Measurements from ENCODE around the gene DDX52. TPM values are rescaled to one million over a fixed set of nuclear protein-coding genes. Genes with fewer than 3 reads are reported as not detected.

The DDX52 gene
- total RNA-seq, 8 experiments from 2014 or later, result 12.9 to 35.0 (median 24.8) TPM

GRCh38 chr17:37605813-37606505, 37.3 kb downstream of the DDX52 start:
- in situ Hi-C loops (cut with MboI; ENCODE audit: low pct_unique_long_range_greater_than_20kb in 2 of 9, low sequenced_read_pairs in 9 of 9, unreplicated experiment in 9 of 9), result loop anchor here in 1 of 9 experiments (25.0 kb wide), 1 partner anchor 94 kb away; no protein-coding TSS in a partner anchor
- Histone ChIP-seq H3K4me3 (no peak overlapping the region), H3K27ac (no peak overlapping the region), H3K4me1 (replicated peaks in 1 of 2) (peaks cover 3 to 6% of the 10 kb centered on the region in 2 donors)
- no peak for ATAC-seq (replicated peaks in 6 of 8)
- WGBS, 10 experiments, result 74 to 100% (median 95%) methylated on average over 1 to 7 of the region's 7 CpGs

- in situ Hi-C loops (cut with MboI; ENCODE audit: low pct_unique_long_range_greater_than_20kb in 2 of 9, low sequenced_read_pairs in 9 of 9, unreplicated experiment in 9 of 9), result loop anchor here in 1 of 9 experiments (25.0 kb wide), 1 partner anchor 93 kb away; no protein-coding TSS in a partner anchor
- WGBS, 10 experiments, result 0 to 100% (median 90%) methylated on average over 1 to 4 of the region's 4 CpGs
- no peak overlapping the region for H3K4me3 ChIP-seq
Observed at GRCh38 chr17:37605081-37605480, 38.2 kb downstream of the DDX52 start.

GRCh38 chr17:37604556-37604955, 38.7 kb downstream of the DDX52 start:
- no peak overlapping the region for H3K27ac ChIP-seq
- peaks cover 0 to 3% of the 10 kb centered on the region in 2 donors for H3K4me1 ChIP-seq (replicated peaks in 1 of 2)
- H3K4me3 ChIP-seq, result no peak overlapping the region
- in situ Hi-C loops (cut with MboI; ENCODE audit: low pct_unique_long_range_greater_than_20kb in 2 of 9, low sequenced_read_pairs in 9 of 9, unreplicated experiment in 9 of 9), result loop anchor here in 1 of 9 experiments (25.0 kb wide), 1 partner anchor 92 kb away; no protein-coding TSS in a partner anchor
- 71 to 100% (median 86%) methylated on average over 2 to 6 of the region's 6 CpGs; no CpG with 5 or more reads in 1 of the 10 experiments for WGBS, 10 experiments
- ATAC-seq (replicated peaks in 6 of 8), result no peak

More at GRCh38 chr17:37605081-37605480, 38.2 kb downstream of the DDX52 start:
- H3K27ac ChIP-seq, result no peak overlapping the region
- peak in 1 of 8 experiments; percentile 3 for ATAC-seq (replicated peaks in 6 of 8)
- peaks cover 0 to 6% of the 10 kb centered on the region in 2 donors for H3K4me1 ChIP-seq (replicated peaks in 1 of 2)

GRCh38 chr17:37598145-37598544, 45.1 kb downstream of the DDX52 start:
- 56 to 100% (median 100%) methylated on average over 1 to 2 of the region's 2 CpGs for WGBS, 10 experiments
- in situ Hi-C loops (cut with MboI; ENCODE audit: low pct_unique_long_range_greater_than_20kb in 2 of 9, low sequenced_read_pairs in 9 of 9, unreplicated experiment in 9 of 9), result no loop called here
- Histone ChIP-seq H3K4me3 (no peak overlapping the region), H3K27ac (no peak overlapping the region), H3K4me1 (replicated peaks in 1 of 2) (no peaks in the 10 kb centered on the region)
- ATAC-seq (replicated peaks in 6 of 8), result no peak

GRCh38 chr17:37592291-37592690, 51.0 kb downstream of the DDX52 start:
- in situ Hi-C loops (cut with MboI; ENCODE audit: low pct_unique_long_range_greater_than_20kb in 2 of 9, low sequenced_read_pairs in 9 of 9, unreplicated experiment in 9 of 9), result no loop called here
- H3K27ac ChIP-seq, result no peak overlapping the region

GRCh38 chr17:37585066-37585465, 58.2 kb downstream of the DDX52 start:
- in situ Hi-C loops (cut with MboI; ENCODE audit: low pct_unique_long_range_greater_than_20kb in 2 of 9, low sequenced_read_pairs in 9 of 9, unreplicated experiment in 9 of 9), result no loop called here
- no peak for ATAC-seq (replicated peaks in 6 of 8)
- Histone ChIP-seq H3K4me1 (replicated peaks in 1 of 2) (no peaks in the 10 kb centered on the region), H3K4me3 (no peak overlapping the region), H3K27ac (no peak overlapping the region)
- WGBS, 10 experiments, result 67 to 100% (median 88%) methylated on average over 1 to 3 of the region's 3 CpGs; no CpG with 5 or more reads in 2 of the 10 experiments

More at GRCh38 chr17:37592291-37592690, 51.0 kb downstream of the DDX52 start:
- WGBS, 10 experiments, result 61 to 98% (median 93%) methylated on average over 4 to 6 of the region's 6 CpGs
- no peak for ATAC-seq (replicated peaks in 6 of 8)
- no peak overlapping the region for H3K4me3 ChIP-seq
- no peaks in the 10 kb centered on the region for H3K4me1 ChIP-seq (replicated peaks in 1 of 2)

- WGBS, 10 experiments, result 75 to 100% (median 94%) methylated on average over 1 to 3 of the region's 3 CpGs
- no peak for ATAC-seq (replicated peaks in 6 of 8)
- Histone ChIP-seq H3K4me1 (replicated peaks in 1 of 2) (no peaks in the 10 kb centered on the region), H3K27ac (no peak overlapping the region), H3K4me3 (no peak overlapping the region)
- in situ Hi-C loops (cut with MboI; ENCODE audit: low pct_unique_long_range_greater_than_20kb in 2 of 9, low sequenced_read_pairs in 9 of 9, unreplicated experiment in 9 of 9), result no loop called here
Observed at GRCh38 chr17:37576281-37576680, 67.0 kb downstream of the DDX52 start.

GRCh38 chr17:37574427-37574826, 68.8 kb downstream of the DDX52 start:
- in situ Hi-C loops (cut with MboI; ENCODE audit: low pct_unique_long_range_greater_than_20kb in 2 of 9, low sequenced_read_pairs in 9 of 9, unreplicated experiment in 9 of 9), result no loop called here
- WGBS, 10 experiments, result 91 to 100% (median 95%) methylated on average over 1 to 2 of the region's 2 CpGs; no CpG with 5 or more reads in 1 of the 10 experiments

GRCh38 chr17:37571674-37572073, 71.6 kb downstream of the DDX52 start:
- 81 to 100% (median 95%) methylated on average over 2 to 3 of the region's 3 CpGs; no CpG with 5 or more reads in 1 of the 10 experiments for WGBS, 10 experiments
- no peak for ATAC-seq (replicated peaks in 6 of 8)
- Histone ChIP-seq H3K27ac (no peak overlapping the region), H3K4me3 (no peak overlapping the region), H3K4me1 (replicated peaks in 1 of 2) (no peaks in the 10 kb centered on the region)
- in situ Hi-C loops (cut with MboI; ENCODE audit: low pct_unique_long_range_greater_than_20kb in 2 of 9, low sequenced_read_pairs in 9 of 9, unreplicated experiment in 9 of 9), result no loop called here

More at GRCh38 chr17:37574427-37574826, 68.8 kb downstream of the DDX52 start:
- no peak for ATAC-seq (replicated peaks in 6 of 8)
- Histone ChIP-seq H3K27ac (no peak overlapping the region), H3K4me3 (no peak overlapping the region), H3K4me1 (replicated peaks in 1 of 2) (no peaks in the 10 kb centered on the region)

GRCh38 chr17:37570527-37571093, 72.6 kb downstream of the DDX52 start:
- ATAC-seq (replicated peaks in 6 of 8), result peak in 6 of 8 experiments; percentile 47 to 82 (median 67)
- Histone ChIP-seq H3K4me1 (replicated peaks in 1 of 2) (no peaks in the 10 kb centered on the region), H3K27ac (no peak overlapping the region), H3K4me3 (no peak overlapping the region)
- in situ Hi-C loops (cut with MboI; ENCODE audit: low pct_unique_long_range_greater_than_20kb in 2 of 9, low sequenced_read_pairs in 9 of 9, unreplicated experiment in 9 of 9), result no loop called here
- whole genome bisulfite sequencing, 10 experiments, result 80 to 100% (median 94%) methylated on average over 1 to 8 of the region's 8 CpGs

- H3K4me1 ChIP-seq (replicated peaks in 1 of 2), result no peaks in the 10 kb centered on the region
- WGBS, 10 experiments, result 79 to 100% (median 100%) methylated on average over 1 to 2 of the region's 2 CpGs; no CpG with 5 or more reads in 1 of the 10 experiments
- no peak overlapping the region for H3K27ac ChIP-seq
- no peak for ATAC-seq (replicated peaks in 6 of 8)
- H3K4me3 ChIP-seq, result no peak overlapping the region
- in situ Hi-C loops (cut with MboI; ENCODE audit: low pct_unique_long_range_greater_than_20kb in 2 of 9, low sequenced_read_pairs in 9 of 9, unreplicated experiment in 9 of 9), result no loop called here
Observed at GRCh38 chr17:37568350-37569053, 74.7 kb downstream of the DDX52 start.

- Histone ChIP-seq H3K27ac (no peak overlapping the region), H3K4me3 (no peak overlapping the region), H3K4me1 (replicated peaks in 1 of 2) (no peaks in the 10 kb centered on the region)
- no peak for ATAC-seq (replicated peaks in 6 of 8)
- WGBS, 10 experiments, result 58 to 100% (median 90%) methylated on average over 1 to 4 of the region's 4 CpGs
- in situ Hi-C loops (cut with MboI; ENCODE audit: low pct_unique_long_range_greater_than_20kb in 2 of 9, low sequenced_read_pairs in 9 of 9, unreplicated experiment in 9 of 9), result no loop called here
Observed at GRCh38 chr17:37567538-37567937, 75.7 kb downstream of the DDX52 start.

GRCh38 chr17:37567137-37567536, 76.1 kb downstream of the DDX52 start:
- no peaks in the 10 kb centered on the region for H3K4me1 ChIP-seq (replicated peaks in 1 of 2)
- H3K4me3 ChIP-seq, result no peak overlapping the region
- WGBS, 10 experiments, result 33 to 100% (median 84%) methylated on average over 1 to 2 of the region's 2 CpGs
- in situ Hi-C loops (cut with MboI; ENCODE audit: low pct_unique_long_range_greater_than_20kb in 2 of 9, low sequenced_read_pairs in 9 of 9, unreplicated experiment in 9 of 9), result no loop called here
- peak in 1 of 8 experiments; percentile 73 for ATAC-seq (replicated peaks in 6 of 8)
- no peak overlapping the region for H3K27ac ChIP-seq
